ENCODE results near the gene NFAT5.

- TF ChIP-seq POLR2AphosphoS5 (IDR thresholded peaks at IDR 0.05): no peak
- TF ChIP-seq CTCF (IDR thresholded peaks at IDR 0.05): no peak
- TF ChIP-seq EP300 (IDR thresholded peaks at IDR 0.05): no peak
- no peak for TF ChIP-seq POLR2A (IDR thresholded peaks at IDR 0.05)
These were observed 183.1 kb downstream of the NFAT5 start for GRCh38 chr16:69748694-69749345.
